Astrocyte of the spinal cord (primary cell): Measurements from ENCODE around the gene MOB3C.

Experiments used
- DNase-seq: peaks from one replicate; pipeline ENCODE4 v3.0.0; 2011; ENCODE audit warnings: low read depth, low spot score
- H3K4me3 ChIP-seq: 2 replicates; pipeline ENCODE4 v1.5.1; 2011; ENCODE audit warnings: low read depth, mild to moderate bottlenecking, low read length, moderate library complexity
- CTCF ChIP-seq: IDR thresholded peaks from 2 replicates; pipeline ENCODE4 v1.5.1; 2012; ENCODE audit warnings: low read depth, mild to moderate bottlenecking, low read length, inconsistent platforms
- in situ Hi-C: cut with HindIII; loops from 2 replicates; pipeline ENCODE4 v1.10.0; 2017; ENCODE audit warnings: low sequenced_read_pairs

Gene MOB3C

GRCh38 chr1:46649764-46650163 is 33.2 kb upstream of the MOB3C start:
- in situ Hi-C loops = no loop called here
- no peak overlapping the region for H3K4me3 ChIP-seq
- no peak for DNase-seq
- no peak for TF ChIP-seq CTCF

- in situ Hi-C loops = no loop called here
- no peak overlapping the region for H3K4me3 ChIP-seq
- no peak for TF ChIP-seq CTCF
These were observed 31.0 kb upstream of the MOB3C start for GRCh38 chr1:46647611-46648010.

GRCh38 chr1:46646844-46647243 is 30.2 kb upstream of the MOB3C start:
- H3K4me3 ChIP-seq = no peak overlapping the region
- in situ Hi-C loops = no loop called here
- DNase-seq = no peak
- no peak for TF ChIP-seq CTCF

More at GRCh38 chr1:46647611-46648010, 31.0 kb upstream of the MOB3C start:
- DNase-seq = no peak

GRCh38 chr1:46646331-46646730 is 29.7 kb upstream of the MOB3C start:
- no peak for DNase-seq
- H3K4me3 ChIP-seq = no peak overlapping the region
- in situ Hi-C loops = no loop called here
- no peak for TF ChIP-seq CTCF

GRCh38 chr1:46645815-46646214 is 29.2 kb upstream of the MOB3C start:
- H3K4me3 ChIP-seq = no peak overlapping the region
- DNase-seq = no peak
- in situ Hi-C loops = no loop called here
- no peak for TF ChIP-seq CTCF

GRCh38 chr1:46643368-46643775 is 26.8 kb upstream of the MOB3C start:
- no peak for TF ChIP-seq CTCF
- peak; percentile 84 for DNase-seq
- in situ Hi-C loops = no loop called here
- no peak overlapping the region for H3K4me3 ChIP-seq

GRCh38 chr1:46642115-46642680 is 25.6 kb upstream of the MOB3C start:
- no peak overlapping the region for H3K4me3 ChIP-seq
- TF ChIP-seq CTCF = no peak
- DNase-seq = no peak
- in situ Hi-C loops = no loop called here
